D721Med (cell line): ENCODE results near the gene NXPH2.

Experiments
- DNase-seq: peaks from one replicate; pipeline ENCODE4 v3.0.0; 2011; ENCODE audit warnings: low spot score; ENCODE audit not compliant: insufficient read length
- FAIRE-seq: peaks from 2 replicates; lab custom pipeline; 2011; peaks lifted over from hg19 to GRCh38; lab: Jason Lieb, UNC
- CTCF ChIP-seq: IDR thresholded peaks from 2 replicates; pipeline ENCODE4 v1.5.1; 2012; ENCODE audit warnings: mild to moderate bottlenecking, control low read depth; ENCODE audit not compliant: insufficient read depth; ENCODE audit errors: missing control alignments

NXPH2 gene

GRCh38 chr2:138630164-138630563 is 150.0 kb downstream of the NXPH2 start:
- FAIRE-seq: no peak
- DNase-seq: no peak
- no peak for TF ChIP-seq CTCF

GRCh38 chr2:138626148-138626547 is 154.0 kb downstream of the NXPH2 start:
- no peak for FAIRE-seq
- no peak for TF ChIP-seq CTCF
- DNase-seq: no peak

DNA sequence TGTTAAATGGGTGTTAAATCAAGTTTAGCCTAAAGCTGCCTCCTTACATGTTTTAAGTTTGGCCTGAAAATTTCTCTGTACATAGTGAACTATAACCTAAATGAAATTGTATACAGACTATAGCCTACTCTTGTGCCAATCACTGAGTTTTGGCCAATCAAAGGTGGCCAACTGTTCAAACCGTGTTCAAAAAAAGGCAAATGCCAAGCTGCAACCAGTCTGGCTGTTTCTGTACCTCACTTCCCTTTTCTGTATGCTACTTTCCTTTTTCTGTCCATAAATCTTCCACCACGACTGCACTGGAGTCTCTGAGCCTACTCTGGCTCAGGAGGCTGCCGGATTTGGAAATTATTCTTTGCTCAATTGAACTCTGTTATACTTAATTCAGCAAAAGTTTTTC is 157.6 kb downstream of the NXPH2 start:
- no peak for DNase-seq
- no peak for TF ChIP-seq CTCF
- FAIRE-seq: no peak

DNA sequence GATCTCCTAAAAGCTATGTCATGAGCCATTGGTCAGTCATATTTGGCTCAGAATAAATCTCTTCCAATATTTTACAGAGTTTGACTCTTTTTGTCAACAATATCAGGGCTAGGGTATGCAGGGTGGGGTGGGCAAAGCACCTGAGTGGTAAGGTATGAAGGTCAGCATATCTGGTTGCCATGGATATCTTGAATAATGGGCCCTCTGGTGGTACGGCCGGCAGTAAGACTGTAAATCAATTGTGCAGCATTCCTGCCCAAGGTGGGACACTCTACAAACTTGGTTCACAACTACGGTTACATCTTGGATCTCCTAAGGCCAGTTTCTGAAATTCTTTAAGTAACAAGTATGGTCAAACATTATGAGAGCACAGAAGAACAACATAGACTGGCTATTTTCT is 159.1 kb downstream of the NXPH2 start:
- TF ChIP-seq CTCF: no peak
- DNase-seq: no peak
- FAIRE-seq: no peak

DNA sequence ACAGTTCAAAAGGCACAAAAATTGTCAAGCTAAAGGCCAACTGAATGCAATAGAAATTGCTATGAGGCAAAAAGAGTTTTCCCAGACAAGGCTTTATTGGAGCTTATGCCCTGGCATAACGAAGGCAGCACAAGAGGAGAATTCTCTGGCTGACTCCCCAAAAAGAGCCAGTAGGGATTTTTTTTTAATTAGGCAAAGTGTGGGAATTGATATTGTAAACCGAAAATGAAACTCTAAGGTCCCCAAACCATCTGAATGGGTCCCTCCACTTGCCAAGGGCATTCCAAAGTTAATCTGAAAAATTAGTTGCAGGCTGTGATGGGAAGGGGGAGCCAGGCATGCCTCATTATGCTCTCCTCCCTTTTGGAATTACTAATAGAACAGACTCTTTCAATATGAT is 159.8 kb downstream of the NXPH2 start:
- TF ChIP-seq CTCF: no peak
- DNase-seq: no peak
- no peak for FAIRE-seq
